ACC112 (cell line): ENCODE results near the gene KCNMA1.
A peak's percentile ranks its signal among the peaks of the same experiment; 100 is the strongest.

Source experiments
- H2AFZ ChIP-seq: fragments of 200-600 bp; sonication (generic); one replicate; pipeline ENCODE4 v1.6.0; 2017; ENCODE audit warnings: antibody characterized with exemption, low read length; ENCODE audit not compliant: unreplicated experiment
- H3K27ac ChIP-seq: fragments of 200-600 bp; sonication (generic); 2 replicates; pipeline ENCODE4 v1.5.1; 2014; ENCODE audit warnings: low read depth, mild to moderate bottlenecking, antibody characterized with exemption, low read length, moderate library complexity
- H3K27me3 ChIP-seq: fragments of 200-600 bp; sonication (generic); 2 replicates; pipeline ENCODE4 v1.6.1; 2014; ENCODE audit warnings: mild to moderate bottlenecking, antibody characterized with exemption, low read length, moderate library complexity, mixed read lengths; ENCODE audit not compliant: insufficient read depth
- H3K36me3 ChIP-seq: fragments of 200-600 bp; sonication (generic); 2 replicates; pipeline ENCODE4 v1.6.1; 2016; ENCODE audit warnings: mild to moderate bottlenecking, antibody characterized with exemption, low read length, moderate library complexity, mixed read lengths; ENCODE audit not compliant: insufficient read depth
- H3K4me1 ChIP-seq: fragments of 200-600 bp; sonication (generic); one replicate; pipeline ENCODE4 v1.6.1; 2016; ENCODE audit warnings: low read length, mixed read lengths; ENCODE audit not compliant: insufficient read depth, unreplicated experiment, control insufficient read depth
- H3K4me3 ChIP-seq: fragments of 200-600 bp; sonication (generic); 2 replicates; pipeline ENCODE4 v1.5.1; 2014; ENCODE audit warnings: mild to moderate bottlenecking, low read depth, low read length
- H3K79me2 ChIP-seq: fragments of 200-600 bp; sonication (generic); one replicate; pipeline ENCODE4 v1.6.0; 2016; ENCODE audit warnings: low read length; ENCODE audit not compliant: control insufficient read depth, unreplicated experiment, insufficient read depth

The KCNMA1 gene

DNA sequence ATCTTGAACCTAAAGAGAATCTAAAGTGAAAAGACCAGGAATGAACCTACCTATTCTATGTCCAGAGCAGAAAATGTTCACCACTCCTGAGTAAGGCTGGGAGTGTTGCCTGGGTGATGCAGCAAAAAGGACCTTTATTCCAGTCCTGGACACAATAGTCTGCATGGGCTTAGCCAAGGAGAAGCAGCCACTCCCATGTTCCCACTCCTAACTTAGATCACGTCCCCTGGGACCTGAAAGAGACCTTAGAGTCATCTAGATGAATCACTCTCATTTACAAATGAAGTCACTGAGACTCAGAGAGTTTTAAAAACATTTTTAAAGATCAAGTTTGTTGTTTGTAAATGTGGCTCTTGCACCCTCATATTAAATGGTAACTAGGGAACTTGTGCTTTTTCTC, 763.4 kb downstream of the KCNMA1 start:
- H3K79me2 ChIP-seq, result no peaks in the 10 kb centered on the region
- H3K4me3 ChIP-seq, result no peak overlapping the region
- no peaks in the 10 kb centered on the region for H3K36me3 ChIP-seq
- peaks cover 19% of the 10 kb centered on the region for H3K4me1 ChIP-seq
- peak overlapping the region; percentile 42 for H3K27ac ChIP-seq
- H3K27me3 ChIP-seq, result no peaks in the 10 kb centered on the region
- peak overlapping the region; percentile 47 for H2AFZ ChIP-seq

DNA sequence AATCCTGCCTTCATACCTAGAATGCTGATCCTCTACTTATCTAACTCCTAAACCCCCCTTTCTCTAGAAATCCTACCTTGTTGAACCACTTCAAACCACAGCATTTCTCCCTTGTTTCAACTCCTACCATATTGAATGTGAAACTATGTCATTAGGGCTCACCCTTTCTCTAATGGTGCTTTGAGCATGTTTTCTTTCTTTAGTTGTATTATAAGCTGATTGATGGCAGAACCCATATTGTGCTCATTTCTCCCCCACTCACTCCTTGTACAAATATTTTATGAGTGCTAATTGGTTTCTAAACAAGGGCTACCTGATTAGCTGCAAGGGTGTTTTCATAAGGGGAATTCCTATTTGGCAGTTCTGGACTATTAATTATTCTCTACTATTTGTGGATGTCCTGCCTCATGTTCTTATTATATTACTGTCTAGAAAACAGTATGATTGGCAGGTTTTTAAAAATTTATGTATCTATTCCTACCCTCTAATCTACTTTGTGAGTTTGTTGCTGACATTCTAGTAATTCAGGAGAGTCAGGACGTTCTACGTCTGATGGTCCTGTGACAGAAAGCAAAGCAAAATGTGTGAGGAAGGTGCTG, 765.8 kb downstream of the KCNMA1 start:
- no peak overlapping the region for H2AFZ ChIP-seq
- H3K36me3 ChIP-seq, result no peaks in the 10 kb centered on the region
- H3K27me3 ChIP-seq, result 0 out of 2 replicates have a peak, but pooled peaks cover 3% of the 10 kb centered on the region
- no peak overlapping the region for H3K4me3 ChIP-seq
- peaks cover 19% of the 10 kb centered on the region for H3K4me1 ChIP-seq
- H3K27ac ChIP-seq, result no peak overlapping the region
- H3K79me2 ChIP-seq, result no peaks in the 10 kb centered on the region

DNA sequence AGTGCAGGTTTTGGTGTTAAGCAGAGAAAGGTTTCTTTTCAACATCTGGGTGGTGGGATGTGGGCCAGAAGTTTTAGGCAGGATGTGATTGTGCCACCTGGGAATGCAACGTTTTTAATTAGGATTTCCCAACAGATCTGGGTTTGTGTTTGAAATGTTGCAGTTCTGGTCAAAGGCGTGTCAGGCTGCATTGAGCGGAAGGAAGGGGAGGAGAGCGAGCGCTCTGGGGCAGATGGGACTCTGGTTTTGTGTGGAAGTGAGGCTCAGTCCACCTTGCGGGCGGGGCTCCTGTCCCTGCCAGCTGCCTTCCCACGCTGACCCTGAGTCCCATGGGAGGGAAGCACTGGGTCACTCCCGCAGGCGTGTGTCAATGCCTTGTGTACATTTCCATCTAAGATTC, 767.7 kb downstream of the KCNMA1 start:
- no peak overlapping the region for H2AFZ ChIP-seq
- peaks cover 17% of the 10 kb centered on the region for H3K4me1 ChIP-seq
- H3K79me2 ChIP-seq, result no peaks in the 10 kb centered on the region
- H3K36me3 ChIP-seq, result no peaks in the 10 kb centered on the region
- 0 out of 2 replicates have a peak, but pooled peaks cover 3% of the 10 kb centered on the region for H3K27me3 ChIP-seq
- no peak overlapping the region for H3K27ac ChIP-seq
- H3K4me3 ChIP-seq, result no peak overlapping the region

DNA sequence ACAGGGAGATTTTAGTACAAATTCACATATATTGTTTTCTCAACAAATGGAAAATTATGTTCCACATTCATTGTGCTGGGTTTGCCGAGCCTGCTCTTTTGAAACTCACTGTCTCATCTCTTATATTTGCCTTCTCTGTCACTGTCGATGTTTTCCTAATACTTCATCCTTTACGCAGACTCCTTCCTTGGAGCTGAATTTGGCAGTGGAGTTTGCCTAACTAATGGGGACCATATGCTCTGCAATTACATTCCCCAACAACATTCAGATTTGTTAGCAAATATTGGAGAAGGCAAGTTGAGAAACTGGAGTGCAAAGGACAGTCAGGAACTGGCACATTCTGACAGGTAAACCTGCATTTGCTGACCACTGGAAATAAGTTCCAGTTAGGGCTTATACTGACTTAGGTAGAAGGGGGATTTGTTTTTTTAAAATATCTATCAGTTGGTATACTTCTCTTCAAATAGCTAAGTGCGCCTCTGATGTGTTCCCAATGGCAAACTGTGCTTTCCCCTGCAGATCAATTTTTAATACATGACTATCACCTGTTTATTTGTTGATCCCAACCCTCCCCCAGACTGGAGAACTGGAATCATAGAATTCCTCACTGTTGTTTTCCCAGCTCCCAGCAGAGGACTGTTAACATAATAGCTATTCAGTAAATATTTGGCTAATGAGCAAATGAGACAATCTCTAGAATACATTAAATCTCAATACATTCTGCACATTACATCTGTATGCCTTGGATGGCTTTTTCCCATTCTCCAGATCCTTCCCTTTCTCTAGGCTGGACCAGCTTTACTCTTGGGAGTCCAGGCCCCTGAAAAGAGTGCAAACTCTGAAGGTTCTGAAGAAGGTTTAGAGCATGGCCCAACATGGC, 769.3 kb downstream of the KCNMA1 start:
- Histone ChIP-seq H2AFZ (no peak overlapping the region), H3K79me2 (no peaks in the 10 kb centered on the region), H3K27ac (no peak overlapping the region), H3K27me3 (0 out of 2 replicates have a peak, but pooled peaks cover 3% of the 10 kb centered on the region), H3K4me1 (peaks cover under 1% of the 10 kb centered on the region), H3K4me3 (no peak overlapping the region), H3K36me3 (no peaks in the 10 kb centered on the region)

DNA sequence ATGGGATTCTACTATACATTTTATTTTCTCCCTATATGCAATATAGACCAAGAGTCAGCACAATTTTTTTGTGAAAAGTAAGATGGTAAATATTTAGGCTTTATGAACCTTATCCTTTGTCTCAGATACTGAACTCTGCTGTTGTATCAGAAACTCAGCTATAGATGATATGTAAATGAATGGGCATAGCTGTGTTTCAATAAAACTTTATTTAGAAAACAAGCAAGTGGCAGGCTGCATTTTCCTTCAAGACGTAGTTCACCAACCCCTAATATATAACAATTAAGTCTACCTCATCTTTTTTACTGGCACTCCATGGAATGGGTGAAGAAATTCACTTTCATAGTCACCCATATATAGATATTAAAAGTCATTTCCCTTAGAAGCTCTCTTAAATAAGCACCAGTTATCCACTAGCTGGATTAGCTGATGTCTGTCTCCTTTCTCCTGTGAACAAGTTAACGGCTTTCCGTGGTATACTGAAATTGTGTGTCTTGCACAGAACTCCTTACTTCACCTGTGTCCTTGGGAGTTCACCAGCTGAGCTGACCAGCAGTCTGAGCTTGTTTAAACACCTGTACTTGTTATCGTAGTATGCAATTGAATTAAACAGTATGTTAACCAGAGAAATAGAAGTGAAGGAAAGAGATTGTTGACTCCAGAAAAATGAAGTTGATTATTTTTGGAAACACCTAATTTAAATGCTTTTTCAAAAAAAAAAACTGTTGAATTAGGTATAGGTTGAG, 770.6 kb downstream of the KCNMA1 start:
- Histone ChIP-seq H3K4me3 (no peak overlapping the region), H3K79me2 (no peaks in the 10 kb centered on the region), H3K27me3 (0 out of 2 replicates have a peak, but pooled peaks cover 3% of the 10 kb centered on the region), H3K27ac (no peak overlapping the region), H3K36me3 (no peaks in the 10 kb centered on the region), H2AFZ (no peak overlapping the region), H3K4me1 (no peaks in the 10 kb centered on the region)

DNA sequence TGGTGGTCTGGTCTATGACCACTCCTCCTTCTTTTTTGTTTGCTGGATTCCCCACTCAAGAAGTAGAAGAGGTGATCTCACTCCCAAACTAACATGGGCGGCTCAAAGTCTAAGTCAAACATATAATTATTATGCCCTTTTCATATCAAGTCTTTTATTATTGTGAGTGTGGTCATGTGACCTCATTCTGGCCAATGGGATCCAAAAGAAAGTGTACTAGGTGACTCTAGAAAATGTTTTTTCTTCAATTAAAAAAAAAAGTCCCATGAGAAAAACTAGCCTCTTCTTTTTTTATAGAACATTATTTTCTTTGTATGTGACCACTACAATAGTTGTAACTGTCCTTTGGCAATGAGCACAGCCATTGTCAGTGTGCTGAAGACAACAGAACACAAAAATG, 772.7 kb downstream of the KCNMA1 start:
- Histone ChIP-seq H3K27ac (no peak overlapping the region), H2AFZ (no peak overlapping the region), H3K79me2 (no peaks in the 10 kb centered on the region), H3K4me1 (no peaks in the 10 kb centered on the region), H3K27me3 (0 out of 2 replicates have a peak, but pooled peaks cover 3% of the 10 kb centered on the region), H3K36me3 (no peaks in the 10 kb centered on the region), H3K4me3 (no peak overlapping the region)

DNA sequence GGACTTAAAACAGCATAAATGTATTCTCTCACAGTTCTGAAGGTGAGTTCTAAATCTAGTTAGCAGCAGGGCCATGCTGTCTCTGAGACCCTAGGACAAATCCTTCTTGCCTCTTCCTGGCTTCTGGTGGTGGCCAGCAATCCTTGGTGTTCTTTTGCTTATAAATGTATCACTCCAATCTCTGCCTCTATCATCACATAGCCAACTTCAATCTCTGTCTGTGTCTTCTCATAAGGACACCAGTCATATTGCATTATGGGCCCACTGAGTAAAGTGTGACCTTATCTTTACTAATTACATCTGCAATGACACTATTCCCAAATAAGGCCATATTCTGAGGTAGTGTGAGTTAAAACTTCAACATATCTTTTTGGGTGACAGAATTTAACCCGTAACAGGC, 778.9 kb downstream of the KCNMA1 start:
- H3K27me3 ChIP-seq, result no peaks in the 10 kb centered on the region
- H2AFZ ChIP-seq, result no peak overlapping the region
- H3K4me1 ChIP-seq, result no peaks in the 10 kb centered on the region
- no peaks in the 10 kb centered on the region for H3K36me3 ChIP-seq
- no peaks in the 10 kb centered on the region for H3K79me2 ChIP-seq
- no peak overlapping the region for H3K4me3 ChIP-seq
- H3K27ac ChIP-seq, result no peak overlapping the region

DNA sequence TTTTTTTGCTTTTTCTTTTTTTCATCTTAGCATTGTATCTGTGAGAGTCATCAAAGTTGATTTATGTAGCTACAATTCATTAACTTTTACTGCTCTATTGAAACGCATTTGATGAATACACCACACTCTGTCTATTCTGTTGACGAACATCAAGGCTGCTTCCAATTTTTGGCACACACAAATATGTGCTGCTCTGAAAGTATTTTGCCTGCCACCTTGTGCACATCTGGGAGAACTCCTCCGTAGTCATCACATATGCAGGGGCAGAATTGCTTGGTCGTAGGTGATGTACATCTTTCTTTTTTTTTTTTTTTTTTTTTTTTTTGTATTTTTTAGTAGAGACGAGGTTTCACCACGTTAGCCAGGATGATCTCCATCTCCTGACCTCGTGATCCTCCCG, 796.8 kb downstream of the KCNMA1 start:
- H3K4me1 ChIP-seq, result no peaks in the 10 kb centered on the region
- no peak overlapping the region for H3K27ac ChIP-seq
- no peaks in the 10 kb centered on the region for H3K36me3 ChIP-seq
- H3K79me2 ChIP-seq, result no peaks in the 10 kb centered on the region
- H2AFZ ChIP-seq, result no peak overlapping the region
- H3K4me3 ChIP-seq, result no peak overlapping the region
- H3K27me3 ChIP-seq, result 0 out of 2 replicates have a peak, but pooled peaks cover 6% of the 10 kb centered on the region

DNA sequence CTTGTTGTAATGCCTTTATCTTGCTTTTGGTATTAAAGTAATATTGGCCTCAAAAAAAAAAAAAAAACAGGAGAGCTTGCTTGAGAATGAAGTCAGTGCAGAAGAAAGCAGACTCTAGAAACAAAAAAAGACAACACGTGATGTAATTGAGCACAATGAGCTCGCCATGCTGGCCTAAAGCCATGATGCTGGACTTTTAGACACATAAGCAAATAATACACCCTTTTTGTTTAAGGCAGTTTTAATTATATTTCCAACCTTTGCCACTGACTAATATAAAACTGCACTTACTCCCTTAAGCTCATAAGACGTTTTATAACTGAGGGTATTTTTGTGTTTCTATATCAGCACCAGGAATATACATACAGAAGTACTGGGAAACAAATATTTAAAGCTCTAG, 798.3 kb downstream of the KCNMA1 start:
- Histone ChIP-seq H3K4me1 (no peaks in the 10 kb centered on the region), H3K27ac (no peak overlapping the region), H2AFZ (no peak overlapping the region), H3K36me3 (no peaks in the 10 kb centered on the region), H3K79me2 (no peaks in the 10 kb centered on the region), H3K4me3 (no peak overlapping the region), H3K27me3 (peaks cover 12% of the 10 kb centered on the region; the same call in 1 of the 2 replicates)

DNA sequence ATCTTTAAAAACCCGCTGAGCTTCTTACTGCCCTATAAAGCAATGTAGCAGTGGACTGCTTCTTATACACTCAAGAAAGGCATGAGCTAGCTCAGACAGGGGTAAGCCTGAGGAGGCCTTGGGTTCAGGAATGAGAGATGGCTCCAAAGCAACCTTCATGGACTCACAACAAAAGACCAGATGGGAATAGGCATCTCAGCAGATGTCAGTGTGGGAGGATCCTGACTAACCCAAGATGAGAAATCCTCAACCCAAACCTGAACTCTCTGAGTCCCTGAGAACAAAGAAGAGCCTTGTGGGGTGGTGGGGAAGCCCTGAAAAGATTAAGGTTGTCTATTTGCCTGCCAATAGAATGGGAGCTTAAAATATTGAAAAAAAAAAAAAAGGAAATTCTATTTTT, 807.4 kb downstream of the KCNMA1 start:
- Histone ChIP-seq H3K27me3 (peaks cover 55% of the 10 kb centered on the region), H3K4me1 (no peaks in the 10 kb centered on the region), H3K27ac (no peak overlapping the region), H3K36me3 (no peaks in the 10 kb centered on the region), H2AFZ (no peak overlapping the region), H3K79me2 (no peaks in the 10 kb centered on the region), H3K4me3 (no peak overlapping the region)
